WTC11 (cell line): ENCODE results near the gene TMEM63C. TPM values are rescaled to one million over a fixed set of nuclear protein-coding genes. Genes with fewer than 3 reads are reported as not detected.
A peak's percentile ranks its signal among the peaks of the same experiment; 100 is the strongest.

Experiments
- ATAC-seq: fragments of 200-7000 bp; cut with Tn5 transposase; 2 replicates; pipeline ENCODE4 v1.10.0; 2021; ENCODE audit warnings: mild to moderate bottlenecking, moderate library complexity
- CTCF ChIA-PET: fragments of 300-600 bp; sonication (Branson Sonifier 250); formaldehyde crosslinking; loops from one replicate; lab custom pipeline; 2021; ENCODE audit warnings: antibody characterized with exemption; lab: Charles Lee
- POLR2A ChIA-PET: fragments of 350-600 bp; sonication (Branson Sonifier 250); formaldehyde crosslinking; loops from one replicate; lab custom pipeline; 2021; ENCODE audit warnings: antibody characterized with exemption; lab: Charles Lee
- DNase-seq: peaks from one replicate; pipeline ENCODE4 v3.0.0; 2021; ENCODE audit warnings: low spot score
- H3K27ac Mint-ChIP-seq: 2 replicates; pipeline ENCODE4 v1.8.0; 2021; ENCODE audit warnings: mixed read lengths
- H3K27me3 Mint-ChIP-seq: 2 replicates; pipeline ENCODE4 v1.8.0; 2021; ENCODE audit warnings: low read depth, mild to moderate bottlenecking, moderate library complexity, mixed read lengths
- H3K36me3 Mint-ChIP-seq: 2 replicates; pipeline ENCODE4 v1.8.0; 2021; ENCODE audit warnings: mixed read lengths
- H3K4me1 Mint-ChIP-seq: 2 replicates; pipeline ENCODE4 v1.8.0; 2022; ENCODE audit warnings: mixed read lengths
- H3K4me3 Mint-ChIP-seq: 2 replicates; pipeline ENCODE4 v1.8.0; 2021; ENCODE audit warnings: mild to moderate bottlenecking, moderate library complexity, mixed read lengths
- H3K9me3 Mint-ChIP-seq: 2 replicates; pipeline ENCODE4 v1.8.0; 2021; ENCODE audit warnings: mixed read lengths
- CREM ChIP-seq: sonication (generic); formaldehyde crosslinking; IDR thresholded peaks from 2 replicates; pipeline ENCODE4 v1.8.1; 2022; ENCODE audit warnings: mild to moderate bottlenecking, missing genetic modification reagents, moderate library complexity
- ELF4 ChIP-seq: sonication (generic); formaldehyde crosslinking; IDR thresholded peaks from 2 replicates; pipeline ENCODE4 v1.8.1; 2022; ENCODE audit warnings: low read depth, mild to moderate bottlenecking, moderate library complexity, missing genetic modification reagents
- FOXK1 ChIP-seq: sonication (generic); formaldehyde crosslinking; IDR thresholded peaks from 2 replicates; pipeline ENCODE4 v1.8.0; 2022; ENCODE audit warnings: mild to moderate bottlenecking, moderate library complexity, missing genetic modification reagents
- FOXP1 ChIP-seq: sonication (generic); formaldehyde crosslinking; IDR thresholded peaks from 2 replicates; pipeline ENCODE4 v1.8.0; 2022; ENCODE audit warnings: missing genetic modification reagents, mild to moderate bottlenecking, moderate library complexity, borderline replicate concordance
- GRHL2 ChIP-seq: fragments of 250-450 bp; sonication (Bioruptor Pico); IDR thresholded peaks from 2 replicates; pipeline ENCODE4 v1.8.0; 2022; ENCODE audit warnings: mild to moderate bottlenecking, moderate library complexity; ENCODE audit not compliant: insufficient replicate concordance, severe bottlenecking
- GTF2I ChIP-seq: fragments of 250-450 bp; sonication (Bioruptor Pico); conservative IDR thresholded peaks from 2 replicates; pipeline ENCODE4 v1.4.0; 2021; ENCODE audit warnings: mild to moderate bottlenecking
- KAT7 ChIP-seq: sonication (generic); formaldehyde crosslinking; IDR thresholded peaks from 2 replicates; pipeline ENCODE4 v1.8.1; 2023; ENCODE audit warnings: missing genetic modification reagents, mild to moderate bottlenecking, borderline replicate concordance
- MYBL2 ChIP-seq: sonication (generic); formaldehyde crosslinking; IDR thresholded peaks from 2 replicates; pipeline ENCODE4 v1.8.1; 2023; ENCODE audit warnings: mild to moderate bottlenecking, moderate library complexity, missing genetic modification reagents
- NR2C2 ChIP-seq: sonication (generic); formaldehyde crosslinking; IDR thresholded peaks from 2 replicates; pipeline ENCODE4 v1.8.0; 2022; ENCODE audit warnings: mild to moderate bottlenecking, missing genetic modification reagents
- OVOL2 ChIP-seq: fragments of 250-450 bp; sonication (Bioruptor Pico); IDR thresholded peaks from 2 replicates; pipeline ENCODE4 v1.9.0; 2021; ENCODE audit warnings: mild to moderate bottlenecking, borderline replicate concordance
- RELA ChIP-seq: sonication (generic); formaldehyde crosslinking; IDR thresholded peaks from 2 replicates; pipeline ENCODE4 v1.8.1; 2022; ENCODE audit warnings: missing genetic modification reagents, mild to moderate bottlenecking, borderline replicate concordance
- SMAD3 ChIP-seq: sonication (generic); formaldehyde crosslinking; IDR thresholded peaks from 2 replicates; pipeline ENCODE4 v1.8.0; 2022; ENCODE audit warnings: missing genetic modification reagents, mild to moderate bottlenecking, borderline replicate concordance
- SP1 ChIP-seq: sonication (generic); formaldehyde crosslinking; conservative IDR thresholded peaks from 2 replicates; pipeline ENCODE4 v1.8.1; 2022; ENCODE audit warnings: missing genetic modification reagents
- TEAD1 ChIP-seq: sonication (generic); formaldehyde crosslinking; IDR thresholded peaks from 2 replicates; pipeline ENCODE4 v1.8.0; 2022; ENCODE audit warnings: mild to moderate bottlenecking, missing genetic modification reagents
- ZNF121 ChIP-seq: sonication (generic); formaldehyde crosslinking; IDR thresholded peaks from 2 replicates; pipeline ENCODE4 v1.8.0; 2023; ENCODE audit warnings: missing genetic modification reagents
- ZNF138 ChIP-seq: sonication (generic); formaldehyde crosslinking; conservative IDR thresholded peaks from 2 replicates; pipeline ENCODE4 v1.8.1; 2022; ENCODE audit warnings: mild to moderate bottlenecking, moderate library complexity, missing genetic modification reagents
- total RNA-seq: library from RNA; stranded (reverse); gene quantifications from 3 replicates; pipeline ENCODE4 v1.2.3, GENCODE V29; 2021
- TF ChIP-seq, protein P1 (sequence below): sonication (generic); formaldehyde crosslinking; IDR thresholded peaks from 2 replicates; pipeline ENCODE4 v1.8.0; 2022; ENCODE audit warnings: mild to moderate bottlenecking, missing genetic modification reagents
- TF ChIP-seq, protein P2 (sequence below): fragments of 250-450 bp; sonication (Bioruptor Pico); IDR thresholded peaks from 2 replicates; pipeline ENCODE4 v1.9.0; 2021; ENCODE audit warnings: moderate library complexity, mild to moderate bottlenecking, inconsistent platforms, borderline replicate concordance
- TF ChIP-seq, protein P3 (sequence below): sonication (generic); formaldehyde crosslinking; IDR thresholded peaks from 2 replicates; pipeline ENCODE4 v1.8.0; 2022; ENCODE audit warnings: mild to moderate bottlenecking, missing genetic modification reagents
- TF ChIP-seq, protein P4 (sequence below): fragments of 250-450 bp; sonication (Bioruptor Pico); IDR thresholded peaks from 2 replicates; pipeline ENCODE4 v1.8.0; 2021; ENCODE audit warnings: mild to moderate bottlenecking
- TF ChIP-seq, protein P5 (sequence below): fragments of 200-600 bp; IDR thresholded peaks from 2 replicates; pipeline ENCODE4 v1.8.0; 2022; ENCODE audit warnings: antibody characterized with exemption

TMEM63C gene
- total RNA-seq, 1 experiment from 2014 or later, result 8.8 TPM

DNA sequence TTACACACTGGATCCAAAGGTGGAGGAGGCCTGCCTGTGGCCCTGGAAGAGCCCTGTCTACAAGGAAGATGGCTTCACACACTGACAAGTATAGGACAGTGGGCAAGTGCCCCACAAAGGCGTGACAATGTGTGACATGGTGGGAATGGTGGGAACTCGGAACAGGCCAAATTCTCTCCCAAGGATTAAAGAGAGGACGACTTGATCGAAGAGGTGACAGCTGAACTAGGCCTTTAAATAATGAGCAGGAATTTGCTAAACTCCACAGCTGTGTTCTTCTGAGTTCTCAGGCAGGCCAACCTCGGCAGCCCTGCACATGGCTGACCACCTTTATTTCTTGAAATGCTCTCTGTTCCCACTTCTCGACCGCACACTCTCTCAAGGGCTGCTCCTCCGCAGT lies 115.3 kb downstream of the TMEM63C start (continued):
- TF ChIP-seq FOXK1 (CRISPR knock-in tag) (no peak), ELF4 (CRISPR knock-in tag) (no peak), OVOL2 (CRISPR knock-in tag) (no peak)
- TF ChIP-seq, protein P1, sequence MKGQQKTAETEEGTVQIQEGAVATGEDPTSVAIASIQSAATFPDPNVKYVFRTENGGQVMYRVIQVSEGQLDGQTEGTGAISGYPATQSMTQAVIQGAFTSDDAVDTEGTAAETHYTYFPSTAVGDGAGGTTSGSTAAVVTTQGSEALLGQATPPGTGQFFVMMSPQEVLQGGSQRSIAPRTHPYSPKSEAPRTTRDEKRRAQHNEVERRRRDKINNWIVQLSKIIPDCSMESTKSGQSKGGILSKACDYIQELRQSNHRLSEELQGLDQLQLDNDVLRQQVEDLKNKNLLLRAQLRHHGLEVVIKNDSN (CRISPR knock-in tag), result no peak

DNA sequence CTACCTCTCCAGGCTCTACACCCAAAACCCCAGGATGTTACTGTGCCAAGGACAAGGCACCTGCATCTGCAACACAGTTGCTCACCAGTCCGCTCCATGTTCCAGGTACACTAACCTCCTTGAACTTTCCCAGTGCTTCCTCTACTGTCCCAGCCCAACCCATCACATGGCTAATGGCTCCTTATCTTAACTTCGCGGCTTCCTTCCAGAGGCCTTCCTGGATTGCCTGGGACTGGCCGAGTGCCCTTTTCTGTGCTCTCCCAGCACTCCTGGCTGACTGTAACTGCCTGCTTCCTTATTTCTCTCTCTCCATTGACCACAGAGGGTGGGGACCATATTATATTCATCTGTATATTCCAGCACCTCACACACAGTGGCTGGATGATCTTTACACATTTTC lies 118.2 kb downstream of the TMEM63C start:
- Mint-ChIP-seq H3K27ac (no peak overlapping the region), H3K4me3 (no peak overlapping the region), H3K36me3 (peaks cover 4% of the 10 kb centered on the region), H3K27me3 (no peaks in the 10 kb centered on the region), H3K4me1 (peaks cover 6% of the 10 kb centered on the region), H3K9me3 (no peaks in the 10 kb centered on the region)
- no peak for ATAC-seq
- DNase-seq, result no peak
- ChIA-PET POLR2A (no interaction called here), CTCF (no interaction called here)
- TF ChIP-seq, protein P2, sequence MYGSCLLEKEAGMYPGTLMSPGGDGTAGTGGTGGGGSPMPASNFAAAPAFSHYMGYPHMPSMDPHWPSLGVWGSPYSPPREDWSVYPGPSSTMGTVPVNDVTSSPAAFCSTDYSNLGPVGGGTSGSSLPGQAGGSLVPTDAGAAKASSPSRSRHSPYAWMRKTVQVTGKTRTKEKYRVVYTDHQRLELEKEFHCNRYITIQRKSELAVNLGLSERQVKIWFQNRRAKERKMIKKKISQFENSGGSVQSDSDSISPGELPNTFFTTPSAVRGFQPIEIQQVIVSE (CRISPR knock-in tag), result no peak
- TF ChIP-seq, protein P3, sequence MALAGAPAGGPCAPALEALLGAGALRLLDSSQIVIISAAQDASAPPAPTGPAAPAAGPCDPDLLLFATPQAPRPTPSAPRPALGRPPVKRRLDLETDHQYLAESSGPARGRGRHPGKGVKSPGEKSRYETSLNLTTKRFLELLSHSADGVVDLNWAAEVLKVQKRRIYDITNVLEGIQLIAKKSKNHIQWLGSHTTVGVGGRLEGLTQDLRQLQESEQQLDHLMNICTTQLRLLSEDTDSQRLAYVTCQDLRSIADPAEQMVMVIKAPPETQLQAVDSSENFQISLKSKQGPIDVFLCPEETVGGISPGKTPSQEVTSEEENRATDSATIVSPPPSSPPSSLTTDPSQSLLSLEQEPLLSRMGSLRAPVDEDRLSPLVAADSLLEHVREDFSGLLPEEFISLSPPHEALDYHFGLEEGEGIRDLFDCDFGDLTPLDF, result no peak
- TF ChIP-seq CREM (CRISPR knock-in tag) (no peak), SMAD3 (CRISPR knock-in tag) (no peak), GRHL2 (CRISPR knock-in tag) (no peak), ELF4 (CRISPR knock-in tag) (no peak), NR2C2 (CRISPR knock-in tag) (no peak), FOXP1 (CRISPR knock-in tag) (no peak), MYBL2 (CRISPR knock-in tag) (no peak), SP1 (CRISPR knock-in tag) (no peak), RELA (no peak), KAT7 (CRISPR knock-in tag) (no peak), TEAD1 (CRISPR knock-in tag) (no peak)
- TF ChIP-seq, protein P4, sequence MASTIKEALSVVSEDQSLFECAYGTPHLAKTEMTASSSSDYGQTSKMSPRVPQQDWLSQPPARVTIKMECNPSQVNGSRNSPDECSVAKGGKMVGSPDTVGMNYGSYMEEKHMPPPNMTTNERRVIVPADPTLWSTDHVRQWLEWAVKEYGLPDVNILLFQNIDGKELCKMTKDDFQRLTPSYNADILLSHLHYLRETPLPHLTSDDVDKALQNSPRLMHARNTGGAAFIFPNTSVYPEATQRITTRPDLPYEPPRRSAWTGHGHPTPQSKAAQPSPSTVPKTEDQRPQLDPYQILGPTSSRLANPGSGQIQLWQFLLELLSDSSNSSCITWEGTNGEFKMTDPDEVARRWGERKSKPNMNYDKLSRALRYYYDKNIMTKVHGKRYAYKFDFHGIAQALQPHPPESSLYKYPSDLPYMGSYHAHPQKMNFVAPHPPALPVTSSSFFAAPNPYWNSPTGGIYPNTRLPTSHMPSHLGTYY (CRISPR knock-in tag), result no peak

DNA sequence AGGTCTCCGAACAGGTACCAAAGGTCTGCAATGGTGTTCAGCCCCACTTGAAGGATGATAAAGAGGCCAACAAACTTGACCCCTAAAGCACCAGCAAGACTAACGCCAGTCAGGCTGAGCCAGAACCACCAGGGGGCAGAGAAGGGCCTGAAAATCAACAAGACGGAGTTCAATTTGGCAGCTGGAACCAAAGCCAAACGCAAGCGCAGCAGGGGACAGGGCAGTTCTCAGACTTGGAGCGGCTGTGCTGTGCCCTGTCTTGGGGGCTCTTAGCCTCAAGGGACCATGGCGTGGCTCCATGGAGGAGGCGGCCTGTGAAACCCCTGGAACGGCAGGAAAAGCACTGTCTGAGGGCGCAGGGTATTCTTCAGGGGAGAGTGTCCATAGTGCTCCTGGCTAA lies 119.5 kb downstream of the TMEM63C start:
- H3K27me3 Mint-ChIP-seq, result no peaks in the 10 kb centered on the region
- TF ChIP-seq ZNF138 (CRISPR knock-in tag) (no peak), ZNF121 (0 out of 2 replicates have a peak, but pooled peaks have one; percentile 56), GTF2I (CRISPR knock-in tag) (no peak)
- TF ChIP-seq, protein P5, sequence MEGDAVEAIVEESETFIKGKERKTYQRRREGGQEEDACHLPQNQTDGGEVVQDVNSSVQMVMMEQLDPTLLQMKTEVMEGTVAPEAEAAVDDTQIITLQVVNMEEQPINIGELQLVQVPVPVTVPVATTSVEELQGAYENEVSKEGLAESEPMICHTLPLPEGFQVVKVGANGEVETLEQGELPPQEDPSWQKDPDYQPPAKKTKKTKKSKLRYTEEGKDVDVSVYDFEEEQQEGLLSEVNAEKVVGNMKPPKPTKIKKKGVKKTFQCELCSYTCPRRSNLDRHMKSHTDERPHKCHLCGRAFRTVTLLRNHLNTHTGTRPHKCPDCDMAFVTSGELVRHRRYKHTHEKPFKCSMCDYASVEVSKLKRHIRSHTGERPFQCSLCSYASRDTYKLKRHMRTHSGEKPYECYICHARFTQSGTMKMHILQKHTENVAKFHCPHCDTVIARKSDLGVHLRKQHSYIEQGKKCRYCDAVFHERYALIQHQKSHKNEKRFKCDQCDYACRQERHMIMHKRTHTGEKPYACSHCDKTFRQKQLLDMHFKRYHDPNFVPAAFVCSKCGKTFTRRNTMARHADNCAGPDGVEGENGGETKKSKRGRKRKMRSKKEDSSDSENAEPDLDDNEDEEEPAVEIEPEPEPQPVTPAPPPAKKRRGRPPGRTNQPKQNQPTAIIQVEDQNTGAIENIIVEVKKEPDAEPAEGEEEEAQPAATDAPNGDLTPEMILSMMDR, result peak; percentile 80
- H3K4me3 Mint-ChIP-seq, result no peak overlapping the region
- peaks cover 2% of the 10 kb centered on the region; the same call in 1 of the 2 replicates for H3K4me1 Mint-ChIP-seq
- ChIA-PET CTCF (interaction anchor here (0.6 to 2.6 kb wide), 21 partner anchors 9 to 249 kb away, joined by 3 to 59 read pairs (median 4); partner anchors contain the start of gene GSTZ1), POLR2A (no interaction called here)
- no peaks in the 10 kb centered on the region for H3K9me3 Mint-ChIP-seq
- peak; percentile 90 for DNase-seq
- ATAC-seq, result peak; percentile 97
- H3K36me3 Mint-ChIP-seq, result no peaks in the 10 kb centered on the region; the same call in 1 of the 2 replicates
- no peak overlapping the region for H3K27ac Mint-ChIP-seq
